Lower leg skin (tissue), 3 donors: ENCODE data around the gene MAPT.

Source experiments
- CTCF ChIP-seq, 3 donors: fragments of 450-650 bp; IDR thresholded peaks; one replicate each; pipeline ENCODE4 v1.5.1; 2016; ENCODE audit warnings: antibody characterized with exemption in 3 of 3, mild to moderate bottlenecking in 3 of 3, moderate library complexity in 2 of 3
- POLR2A ChIP-seq, 2 donors: fragments of 450-650 bp; IDR thresholded peaks; one replicate each; pipeline ENCODE4 v1.6.1; 2016 to 2017; ENCODE audit warnings: antibody characterized with exemption in 2 of 2, mild to moderate bottlenecking in 1 of 2, moderate library complexity in 1 of 2

- TF ChIP-seq CTCF (IDR thresholded peaks at IDR 0.05) (no peak), POLR2A (IDR thresholded peaks at IDR 0.05) (no peak)
These were observed 59.2 kb downstream of the MAPT start for GRCh38 chr17:45953561-45953960.
